ENCODE results near the gene HEPHL1. TPM values are rescaled to one million over a fixed set of nuclear protein-coding genes. Genes with fewer than 3 reads are reported as not detected.

Gene HEPHL1
- total RNA-seq, 1 donor from 2014 or later, result not detected

GRCh38 chr11:93997741-93998140, 23.4 kb upstream of the HEPHL1 start:
- no peaks in the 10 kb centered on the region for H3K36me3 Mint-ChIP-seq (ENCODE audit: low read depth)
- no peak overlapping the region for H3K27ac Mint-ChIP-seq
- intact Hi-C loops (cut with micrococcal nuclease), result no loop called here
- no peak overlapping the region for H3K4me3 Mint-ChIP-seq
- no peak for DNase-seq
- no peaks in the 10 kb centered on the region for H3K4me1 Mint-ChIP-seq
- peaks cover 8% of the 10 kb centered on the region for H3K9me3 Mint-ChIP-seq
- H3K27me3 Mint-ChIP-seq, result no peaks in the 10 kb centered on the region

DNA sequence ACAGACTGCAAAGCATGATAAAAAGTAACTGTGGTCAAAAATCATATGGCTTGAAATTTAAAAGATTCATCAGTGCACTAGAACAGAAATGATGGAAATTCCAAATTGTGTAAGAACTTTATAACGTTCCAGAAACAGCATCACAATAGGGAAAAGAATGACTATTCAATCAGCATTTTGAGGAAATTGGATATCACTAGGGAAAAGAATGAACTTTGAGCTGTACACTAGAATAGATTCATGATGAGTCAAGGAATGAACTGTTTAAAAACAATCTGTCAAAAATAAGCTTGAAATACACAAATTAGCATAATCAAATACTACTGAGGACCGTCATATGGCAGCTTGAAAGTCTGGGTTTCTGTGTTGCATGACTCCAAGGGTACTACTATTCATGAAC, 20.5 kb upstream of the HEPHL1 start:
- Mint-ChIP-seq H3K36me3 (ENCODE audit: low read depth) (no peaks in the 10 kb centered on the region), H3K27ac (no peak overlapping the region), H3K27me3 (no peaks in the 10 kb centered on the region), H3K9me3 (no peaks in the 10 kb centered on the region), H3K4me3 (no peak overlapping the region), H3K4me1 (no peaks in the 10 kb centered on the region)
- intact Hi-C loops (cut with micrococcal nuclease), result no loop called here
- no peak for DNase-seq

- H3K9me3 Mint-ChIP-seq, result no peaks in the 10 kb centered on the region
- no peak for DNase-seq
- intact Hi-C loops (cut with micrococcal nuclease), result no loop called here
- no peak overlapping the region for H3K27ac Mint-ChIP-seq
- H3K27me3 Mint-ChIP-seq, result no peaks in the 10 kb centered on the region
- H3K4me3 Mint-ChIP-seq, result no peak overlapping the region
- no peaks in the 10 kb centered on the region for H3K4me1 Mint-ChIP-seq
- no peaks in the 10 kb centered on the region for H3K36me3 Mint-ChIP-seq (ENCODE audit: low read depth)
Measured at GRCh38 chr11:94002226-94002625, 18.9 kb upstream of the HEPHL1 start.

DNA sequence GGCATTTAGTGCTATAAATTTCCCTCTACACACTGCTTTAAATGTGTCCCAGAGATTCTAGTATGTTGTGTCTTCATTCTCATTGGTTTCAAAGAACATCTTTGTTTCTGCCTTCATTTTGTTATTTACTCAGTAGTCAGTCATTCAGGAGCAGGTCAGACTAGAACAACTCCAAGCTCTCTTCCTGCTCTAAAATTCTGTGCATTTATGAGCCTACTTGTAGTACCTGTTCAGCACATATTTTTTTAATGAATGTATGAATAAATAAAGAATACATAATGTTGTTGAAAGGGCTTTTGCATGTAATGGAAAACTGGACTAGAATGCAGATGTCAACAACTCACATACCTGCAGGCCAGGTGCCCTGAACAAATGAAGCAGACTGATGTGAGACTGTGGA, 13.7 kb upstream of the HEPHL1 start:
- no peak overlapping the region for H3K4me3 Mint-ChIP-seq
- no peaks in the 10 kb centered on the region for H3K4me1 Mint-ChIP-seq
- H3K27ac Mint-ChIP-seq, result no peak overlapping the region
- intact Hi-C loops (cut with micrococcal nuclease), result no loop called here
- H3K36me3 Mint-ChIP-seq (ENCODE audit: low read depth), result no peaks in the 10 kb centered on the region
- no peaks in the 10 kb centered on the region for H3K27me3 Mint-ChIP-seq
- H3K9me3 Mint-ChIP-seq, result no peaks in the 10 kb centered on the region
- DNase-seq, result no peak

GRCh38 chr11:94007906-94008305, 13.2 kb upstream of the HEPHL1 start:
- DNase-seq, result no peak
- no peaks in the 10 kb centered on the region for H3K9me3 Mint-ChIP-seq
- intact Hi-C loops (cut with micrococcal nuclease), result no loop called here
- no peaks in the 10 kb centered on the region for H3K27me3 Mint-ChIP-seq
- H3K36me3 Mint-ChIP-seq (ENCODE audit: low read depth), result no peaks in the 10 kb centered on the region
- no peak overlapping the region for H3K27ac Mint-ChIP-seq
- no peaks in the 10 kb centered on the region for H3K4me1 Mint-ChIP-seq
- H3K4me3 Mint-ChIP-seq, result no peak overlapping the region

DNA sequence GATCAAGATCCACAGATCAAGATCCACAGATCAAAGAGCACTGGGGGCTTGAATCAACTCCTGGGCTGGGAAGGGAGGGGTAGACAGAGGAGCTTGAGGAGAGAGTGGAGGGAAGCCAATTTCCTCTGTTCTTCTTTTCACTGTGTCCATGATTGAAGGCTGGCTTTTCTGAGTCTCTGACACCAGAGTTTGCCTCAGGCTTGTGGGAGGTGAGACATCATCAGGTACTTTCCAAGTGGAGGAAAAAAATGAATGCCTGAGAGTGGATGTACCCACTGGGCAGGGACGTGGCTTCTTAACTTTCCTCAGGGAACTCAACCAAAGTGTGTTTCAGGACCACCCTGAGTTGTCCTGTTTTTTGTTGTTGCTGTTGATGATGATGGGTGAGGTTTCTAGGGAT, 11.0 kb upstream of the HEPHL1 start:
- intact Hi-C loops (cut with micrococcal nuclease), result no loop called here
- Mint-ChIP-seq H3K4me1 (no peaks in the 10 kb centered on the region), H3K9me3 (no peaks in the 10 kb centered on the region), H3K4me3 (no peak overlapping the region), H3K27me3 (no peaks in the 10 kb centered on the region), H3K36me3 (ENCODE audit: low read depth) (no peaks in the 10 kb centered on the region), H3K27ac (no peak overlapping the region)
- DNase-seq, result no peak

DNA sequence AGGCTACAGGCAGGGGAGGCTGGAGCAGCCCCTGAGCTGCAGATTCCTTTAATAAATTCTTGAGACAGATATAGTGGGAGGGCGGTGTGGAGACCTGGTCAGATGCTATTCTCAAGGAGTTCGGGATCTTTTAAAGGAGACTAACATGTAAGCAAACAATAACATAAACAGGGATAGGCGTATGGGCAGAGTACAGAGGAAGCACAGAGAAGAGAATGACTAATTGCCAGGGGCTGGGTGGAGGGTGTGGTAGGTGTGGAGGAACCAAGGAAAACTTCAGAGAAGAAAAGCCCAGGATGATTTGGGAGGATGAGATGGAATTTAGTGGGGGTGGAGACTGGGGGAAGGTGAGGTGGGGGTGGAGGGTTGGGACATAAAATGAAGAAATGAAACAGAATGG, 9.7 kb upstream of the HEPHL1 start:
- H3K27me3 Mint-ChIP-seq, result no peaks in the 10 kb centered on the region
- DNase-seq, result no peak
- intact Hi-C loops (cut with micrococcal nuclease), result no loop called here
- H3K36me3 Mint-ChIP-seq (ENCODE audit: low read depth), result no peaks in the 10 kb centered on the region
- no peak overlapping the region for H3K27ac Mint-ChIP-seq
- H3K4me3 Mint-ChIP-seq, result no peak overlapping the region
- no peaks in the 10 kb centered on the region for H3K9me3 Mint-ChIP-seq
- no peaks in the 10 kb centered on the region for H3K4me1 Mint-ChIP-seq

GRCh38 chr11:94017446-94017845, 3.7 kb upstream of the HEPHL1 start:
- H3K4me1 Mint-ChIP-seq, result no peaks in the 10 kb centered on the region
- no peaks in the 10 kb centered on the region for H3K36me3 Mint-ChIP-seq (ENCODE audit: low read depth)
- DNase-seq, result no peak
- no peak overlapping the region for H3K27ac Mint-ChIP-seq
- no peak overlapping the region for H3K4me3 Mint-ChIP-seq
- no peaks in the 10 kb centered on the region for H3K27me3 Mint-ChIP-seq
- intact Hi-C loops (cut with micrococcal nuclease), result no loop called here
- H3K9me3 Mint-ChIP-seq, result peaks cover 5% of the 10 kb centered on the region

DNA sequence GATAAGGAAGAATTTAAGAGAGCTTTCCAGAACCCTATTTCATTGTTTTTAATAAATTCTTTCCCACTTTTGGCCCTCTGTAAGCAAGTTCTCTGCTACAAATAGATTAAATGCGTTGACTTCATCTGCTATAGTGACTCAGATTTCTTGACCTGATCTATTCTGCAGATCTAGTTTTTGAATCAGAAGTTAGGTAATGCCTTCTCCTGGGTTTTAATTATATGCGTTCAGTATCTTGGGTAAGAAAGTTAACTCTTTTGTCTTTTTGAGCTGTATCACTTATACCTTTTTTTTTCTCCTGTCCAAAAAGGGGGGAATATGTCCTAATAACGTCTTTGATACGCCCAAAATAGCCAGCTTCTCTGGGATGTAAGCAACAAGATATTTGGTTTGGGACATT, 2.4 kb upstream of the HEPHL1 start:
- Mint-ChIP-seq H3K9me3 (peaks cover 5% of the 10 kb centered on the region), H3K27ac (no peak overlapping the region), H3K36me3 (ENCODE audit: low read depth) (no peaks in the 10 kb centered on the region), H3K4me1 (no peaks in the 10 kb centered on the region), H3K27me3 (no peaks in the 10 kb centered on the region), H3K4me3 (no peak overlapping the region)
- no peak for DNase-seq
- intact Hi-C loops (cut with micrococcal nuclease), result no loop called here

DNA sequence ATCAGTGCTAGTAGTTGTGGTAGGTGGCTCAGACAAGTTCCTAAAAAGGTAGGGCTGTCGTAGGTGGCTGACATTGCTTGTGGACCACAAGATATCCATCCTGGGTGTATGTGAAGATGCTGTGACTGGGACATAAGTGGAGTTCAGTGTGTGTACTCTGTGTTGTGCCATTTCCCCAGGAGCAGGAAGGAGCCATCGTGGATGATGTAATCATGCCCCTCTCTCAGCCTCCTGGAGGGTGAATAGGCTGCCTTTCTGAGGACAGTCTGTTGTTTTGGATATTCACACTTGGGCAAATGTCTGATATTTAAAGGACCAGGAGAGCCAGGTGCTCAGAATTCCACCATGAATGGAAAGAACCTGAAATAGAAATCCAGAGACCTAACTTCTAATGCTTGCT, 2.7 kb downstream of the HEPHL1 start:
- intact Hi-C loops (cut with micrococcal nuclease), result no loop called here
- Mint-ChIP-seq H3K36me3 (ENCODE audit: low read depth) (no peaks in the 10 kb centered on the region), H3K27me3 (no peaks in the 10 kb centered on the region), H3K27ac (no peak overlapping the region), H3K9me3 (peaks cover 5% of the 10 kb centered on the region), H3K4me1 (no peaks in the 10 kb centered on the region), H3K4me3 (no peak overlapping the region)
- no peak for DNase-seq

- Mint-ChIP-seq H3K27ac (no peak overlapping the region), H3K27me3 (no peaks in the 10 kb centered on the region), H3K36me3 (ENCODE audit: low read depth) (no peaks in the 10 kb centered on the region), H3K4me1 (no peaks in the 10 kb centered on the region), H3K9me3 (peaks cover 5% of the 10 kb centered on the region), H3K4me3 (no peak overlapping the region)
- no peak for DNase-seq
- intact Hi-C loops (cut with micrococcal nuclease), result no loop called here
Measured at GRCh38 chr11:94024547-94024946, 3.4 kb downstream of the HEPHL1 start.

DNA sequence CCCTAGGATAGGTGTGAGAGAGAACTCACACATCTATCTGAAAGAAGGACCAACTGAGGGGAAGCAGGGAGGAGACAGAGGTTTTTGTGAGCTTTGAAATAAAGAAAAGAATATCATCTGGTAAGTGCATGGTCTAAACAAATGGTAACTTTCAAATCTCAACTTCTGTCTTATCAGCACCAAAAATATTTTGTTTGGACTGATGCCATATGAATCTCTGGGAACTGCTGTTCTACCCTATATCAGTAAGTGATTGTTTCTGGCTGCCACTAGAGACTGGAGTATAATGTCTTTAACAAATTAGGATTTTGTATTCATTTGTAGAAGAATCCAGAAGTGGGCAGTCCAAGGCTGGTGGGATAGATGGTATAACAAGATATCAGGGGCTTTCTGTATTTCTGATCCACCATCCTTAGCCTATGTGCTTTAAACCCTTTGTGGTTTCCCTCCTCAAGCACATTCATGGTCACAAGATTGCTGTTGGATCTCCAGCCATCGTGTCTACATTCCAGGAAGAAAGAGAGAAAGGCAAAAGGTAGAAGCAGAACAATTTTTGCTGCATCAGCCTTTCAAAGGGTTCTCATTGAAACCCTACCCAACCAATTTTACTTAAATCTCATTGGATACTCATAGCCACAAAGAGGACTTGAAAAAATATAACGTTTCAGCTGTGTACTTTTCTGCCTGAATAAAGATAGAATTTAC, 4.7 kb downstream of the HEPHL1 start:
- no peak overlapping the region for H3K4me3 Mint-ChIP-seq
- no peaks in the 10 kb centered on the region for H3K4me1 Mint-ChIP-seq
- intact Hi-C loops (cut with micrococcal nuclease), result no loop called here
- H3K9me3 Mint-ChIP-seq, result peaks cover 5% of the 10 kb centered on the region
- H3K27ac Mint-ChIP-seq, result no peak overlapping the region
- no peaks in the 10 kb centered on the region for H3K36me3 Mint-ChIP-seq (ENCODE audit: low read depth)
- no peak for DNase-seq
- H3K27me3 Mint-ChIP-seq, result no peaks in the 10 kb centered on the region

GRCh38 chr11:94027210-94027609, 6.1 kb downstream of the HEPHL1 start:
- no peak for DNase-seq
- H3K36me3 Mint-ChIP-seq (ENCODE audit: low read depth), result no peaks in the 10 kb centered on the region
- no peaks in the 10 kb centered on the region for H3K4me1 Mint-ChIP-seq
- no peak overlapping the region for H3K27ac Mint-ChIP-seq
- intact Hi-C loops (cut with micrococcal nuclease), result no loop called here
- H3K9me3 Mint-ChIP-seq, result no peaks in the 10 kb centered on the region
- no peaks in the 10 kb centered on the region for H3K27me3 Mint-ChIP-seq
- H3K4me3 Mint-ChIP-seq, result no peak overlapping the region

DNA sequence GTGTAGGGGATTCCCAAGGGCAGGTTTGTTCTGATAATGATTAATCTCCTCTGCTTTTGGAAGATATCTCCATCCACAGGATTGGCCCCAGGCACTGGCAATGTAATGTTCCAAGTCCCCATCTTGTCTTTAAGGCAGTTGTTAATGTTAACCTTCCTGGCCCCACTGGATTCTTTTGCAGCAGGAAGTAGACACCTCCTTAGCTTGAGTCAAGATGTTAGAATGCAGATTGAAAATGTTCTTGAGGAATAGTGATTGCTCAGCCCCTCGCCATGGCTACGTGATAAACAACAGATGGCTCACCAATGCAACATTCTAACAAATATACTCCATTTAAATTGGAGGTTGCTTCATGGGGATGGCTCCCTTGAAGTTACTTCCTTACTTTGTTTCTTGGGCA, 7.3 kb downstream of the HEPHL1 start:
- Mint-ChIP-seq H3K36me3 (ENCODE audit: low read depth) (no peaks in the 10 kb centered on the region), H3K4me3 (no peak overlapping the region), H3K9me3 (no peaks in the 10 kb centered on the region), H3K27me3 (no peaks in the 10 kb centered on the region), H3K27ac (no peak overlapping the region), H3K4me1 (no peaks in the 10 kb centered on the region)
- no peak for DNase-seq
- intact Hi-C loops (cut with micrococcal nuclease), result no loop called here

DNA sequence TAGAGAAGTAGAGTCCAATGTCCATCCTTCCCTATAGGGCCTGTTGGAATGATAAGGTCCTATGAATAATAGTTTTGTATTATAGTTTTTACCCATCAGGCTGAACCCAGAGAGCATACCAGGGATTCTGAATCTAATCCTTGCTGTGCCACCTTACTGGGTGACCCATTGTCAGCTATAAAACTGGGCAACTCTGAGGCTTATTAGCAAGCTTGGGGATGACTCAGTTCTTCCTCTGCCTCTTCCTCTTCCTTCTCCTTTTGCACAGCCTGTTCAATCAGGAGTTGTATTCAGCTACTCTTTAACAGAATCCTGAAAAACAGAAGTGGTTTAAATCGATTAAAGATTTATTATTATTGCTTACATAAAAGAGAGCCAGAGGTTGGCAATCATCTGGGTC, 8.9 kb downstream of the HEPHL1 start:
- H3K4me3 Mint-ChIP-seq, result no peak overlapping the region
- intact Hi-C loops (cut with micrococcal nuclease), result no loop called here

More for the DNA sequence above, 8.9 kb downstream of the HEPHL1 start:
- no peaks in the 10 kb centered on the region for H3K27me3 Mint-ChIP-seq
- no peaks in the 10 kb centered on the region for H3K4me1 Mint-ChIP-seq
- DNase-seq, result no peak
- H3K9me3 Mint-ChIP-seq, result no peaks in the 10 kb centered on the region
- H3K36me3 Mint-ChIP-seq (ENCODE audit: low read depth), result no peaks in the 10 kb centered on the region
- H3K27ac Mint-ChIP-seq, result no peak overlapping the region
